H1 (cell line): Measurements from ENCODE around the gene SMG7. TPM values are rescaled to one million over a fixed set of nuclear protein-coding genes. Genes with fewer than 3 reads are reported as not detected.

Source experiments
- CBX5 ChIP-seq: fragments of 300-800, 300-1000 bp; sonication (generic); IDR thresholded peaks from 2 replicates; pipeline ENCODE4 v1.7.1; 2016; ENCODE audit warnings: antibody characterized with exemption, low read length, low read depth
- JUND ChIP-seq: IDR thresholded peaks from 2 replicates; pipeline ENCODE4 v1.6.1; 2011; ENCODE audit warnings: mild to moderate bottlenecking, improper control_type of control experiment, low read length
- NRF1 ChIP-seq: IDR thresholded peaks from 2 replicates; pipeline ENCODE4 v1.6.1; 2011; ENCODE audit warnings: mild to moderate bottlenecking, low read depth, low read length, improper control_type of control experiment
- POLR2AphosphoS5 ChIP-seq: IDR thresholded peaks from 2 replicates; pipeline ENCODE4 v1.6.1; 2011; ENCODE audit warnings: low read depth, low read length
- POU5F1 ChIP-seq: IDR thresholded peaks from 2 replicates; pipeline ENCODE4 v1.6.1; 2011; ENCODE audit warnings: low read depth, mild to moderate bottlenecking, low read length, moderate library complexity
- RAD21 ChIP-seq, 2 experiments: IDR thresholded peaks in 1 of 2; conservative IDR thresholded peaks in 1 of 2; 2 replicates each; pipeline ENCODE4 v1.6.1; 2011; ENCODE audit warnings: low read depth in 2 of 2, low read length in 2 of 2, improper control_type of control experiment in 1 of 2, inconsistent platforms in 1 of 2, mild to moderate bottlenecking in 1 of 2, moderate library complexity in 1 of 2
- polyA plus RNA-seq, 7 experiments: library from polyadenylated mRNA; depleted of rRNA in 3 of 7; stranded (reverse) in 5 of 7; unstranded in 2 of 7; fragments of >200 nt in 5 of 7; fragments of 200-250 nt in 2 of 7; gene quantifications; 1 replicate in 5 of 7; 2 replicates in 1 of 7; 4 replicates in 1 of 7; pipeline versions ENCODE4 v1.2.1 to v1.2.3, GENCODE V29; 2011 to 2013; ENCODE audit warnings: missing spikeins in 2 of 7, mixed read lengths in 2 of 7
- total RNA-seq: library from RNA; stranded (reverse); fragmentation: NEBNext Ultra II Directional; extraction: Animal tissue kit (Norgen Biotek cat#: 25700); gene quantifications from 2 replicates; pipeline ENCODE4 v1.2.1, GENCODE V29; 2021

The SMG7 gene
- total and polyA plus RNA-seq, 2 of the 8 experiments (the other 6 are each of a cell fraction or from before 2014, with no cell fraction given), result 39.3 to 65.6 TPM

DNA sequence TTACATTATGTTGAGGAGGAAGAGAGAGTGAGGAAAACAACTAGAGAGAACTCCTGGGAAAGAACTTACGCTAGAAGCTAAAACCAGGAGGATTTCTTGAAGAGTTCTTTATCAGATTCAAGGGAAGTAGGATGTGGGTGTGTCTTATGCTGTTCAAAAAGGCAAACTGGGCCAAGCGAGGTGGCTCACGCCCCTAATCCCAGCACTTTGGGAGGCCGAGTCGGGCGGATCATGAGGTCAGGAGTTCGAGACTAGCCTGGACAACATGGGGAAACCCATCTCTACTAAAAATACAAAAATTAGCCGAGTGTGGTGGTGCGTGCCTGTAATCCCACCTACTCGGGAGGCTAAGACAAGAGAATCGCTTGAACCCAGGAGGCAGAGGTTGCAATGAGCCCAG, 23.1 kb downstream of the SMG7 start (continued):
- no peak for TF ChIP-seq CBX5
- TF ChIP-seq RAD21 (IDR thresholded peaks at IDR 0.05 in 1 of 2, conservative IDR thresholded peaks at IDR 0.05 in 1 of 2; ENCODE audit: low read depth in 2 of 2, low read length in 2 of 2), result no peak
- TF ChIP-seq POLR2AphosphoS5, result no peak
- no peak for TF ChIP-seq NRF1
- no peak for TF ChIP-seq JUND
- TF ChIP-seq POU5F1, result no peak
